Measurements from ENCODE around the gene MAP4K5. TPM values are rescaled to one million over a fixed set of nuclear protein-coding genes. Genes with fewer than 3 reads are reported as not detected.

The MAP4K5 gene
- total and polyA plus RNA-seq, 2 of the 13 experiments (the other 11 are each of a cell fraction or from before 2014, with no cell fraction given), result 12.7 to 23.9 TPM

GRCh38 chr14:50396631-50397389 is 135.6 kb downstream of the MAP4K5 start, which contains the start of gene CDKL1 (continued):
- TF ChIP-seq KIAA2018 (CRISPR knock-in tag; IDR thresholded peaks at IDR 0.05; ENCODE audit: borderline replicate concordance) (no peak), ZNF879 (CRISPR knock-in tag; IDR thresholded peaks at IDR 0.05) (no peak), POGK (CRISPR knock-in tag; conservative IDR thresholded peaks at IDR 0.05) (peak; percentile 52), ZNF788 (CRISPR knock-in tag; IDR thresholded peaks at IDR 0.05; ENCODE audit: borderline replicate concordance) (no peak), ZFP82 (CRISPR knock-in tag; IDR thresholded peaks at IDR 0.05; ENCODE audit: borderline replicate concordance) (no peak; the same call in 1 of the 2 replicates), REL (CRISPR knock-in tag; conservative IDR thresholded peaks at IDR 0.05) (no peak), SOX13 (IDR thresholded peaks at IDR 0.05) (no peak), SOX13 (CRISPR knock-in tag; conservative IDR thresholded peaks at IDR 0.05 in 1 of 2, IDR thresholded peaks at IDR 0.05 in 1 of 2) (peak in 1 of 2 experiments; percentile 31; a peak in 1 of 4 replicates), SMAD9 (CRISPR knock-in tag; IDR thresholded peaks at IDR 0.05) (no peak), ZNF383 (CRISPR knock-in tag; IDR thresholded peaks at IDR 0.05; ENCODE audit: borderline replicate concordance) (no peak), HNRNPLL (IDR thresholded peaks at IDR 0.05; ENCODE audit: low read depth, low read length, poor library complexity, severe bottlenecking) (peak; percentile 86), GATA4 (IDR thresholded peaks at IDR 0.05; ENCODE audit: borderline replicate concordance, low read depth) (0 out of 2 replicates have a peak, but pooled peaks have one; percentile 2), ATAD3A (CRISPR knock-in tag; IDR thresholded peaks at IDR 0.05) (no peak)
- TF ChIP-seq, protein P1, sequence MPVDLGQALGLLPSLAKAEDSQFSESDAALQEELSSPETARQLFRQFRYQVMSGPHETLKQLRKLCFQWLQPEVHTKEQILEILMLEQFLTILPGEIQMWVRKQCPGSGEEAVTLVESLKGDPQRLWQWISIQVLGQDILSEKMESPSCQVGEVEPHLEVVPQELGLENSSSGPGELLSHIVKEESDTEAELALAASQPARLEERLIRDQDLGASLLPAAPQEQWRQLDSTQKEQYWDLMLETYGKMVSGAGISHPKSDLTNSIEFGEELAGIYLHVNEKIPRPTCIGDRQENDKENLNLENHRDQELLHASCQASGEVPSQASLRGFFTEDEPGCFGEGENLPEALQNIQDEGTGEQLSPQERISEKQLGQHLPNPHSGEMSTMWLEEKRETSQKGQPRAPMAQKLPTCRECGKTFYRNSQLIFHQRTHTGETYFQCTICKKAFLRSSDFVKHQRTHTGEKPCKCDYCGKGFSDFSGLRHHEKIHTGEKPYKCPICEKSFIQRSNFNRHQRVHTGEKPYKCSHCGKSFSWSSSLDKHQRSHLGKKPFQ (CRISPR knock-in tag; IDR thresholded peaks at IDR 0.05; ENCODE audit: insufficient replicate concordance), result no peak
